ENCODE measurements around the gene IFI6. TPM values are rescaled to one million over a fixed set of nuclear protein-coding genes. Genes with fewer than 3 reads are reported as not detected.

IFI6 gene
- total and polyA plus RNA-seq, 7 donors: 9.0 to 245 (median 51.5) TPM

GRCh38 chr1:27666294-27666693 is 5.7 kb downstream of the IFI6 start:
- intact Hi-C loops (cut with DNase I): loop anchor here (10.0 kb wide), 1 partner anchor 341 kb away; the partner anchor contains the start of gene TMEM222
- Histone ChIP-seq H3K9me3 (no peaks in the 10 kb centered on the region), H3K36me3 (no peaks in the 10 kb centered on the region), H3K27ac (no peak overlapping the region), H3K4me1 (peaks cover 0 to 22% (median 16%) of the 10 kb centered on the region in 4 donors), H3K27me3 (no peaks in the 10 kb centered on the region), H3K4me3 (no peak overlapping the region)
- TF ChIP-seq POLR2AphosphoS5 (IDR thresholded peaks at IDR 0.05): no peak
- no peak for TF ChIP-seq EP300 (IDR thresholded peaks at IDR 0.05)
- TF ChIP-seq POLR2A (IDR thresholded peaks at IDR 0.05): no peak
- no peak for TF ChIP-seq CTCF (IDR thresholded peaks at IDR 0.05)
- no peak for DNase-seq
- 80 to 89% methylated on average over 4 of the region's 4 CpGs for WGBS, 2 donors

- intact Hi-C loops (cut with DNase I): loop anchor here (10.0 kb wide), 1 partner anchor 340 kb away; the partner anchor contains the start of gene TMEM222
- WGBS, 2 donors: 91 to 92% methylated on average over 9 of the region's 9 CpGs
- Histone ChIP-seq H3K36me3 (no peaks in the 10 kb centered on the region), H3K4me1 (peaks cover 0 to 14% (median 12%) of the 10 kb centered on the region in 4 donors), H3K4me3 (no peak overlapping the region), H3K9me3 (no peaks in the 10 kb centered on the region), H3K27ac (no peak overlapping the region), H3K27me3 (no peaks in the 10 kb centered on the region)
- TF ChIP-seq CTCF (IDR thresholded peaks at IDR 0.05): no peak
- no peak for TF ChIP-seq POLR2AphosphoS5 (IDR thresholded peaks at IDR 0.05)
- TF ChIP-seq POLR2A (IDR thresholded peaks at IDR 0.05): no peak
- no peak for TF ChIP-seq EP300 (IDR thresholded peaks at IDR 0.05)
- DNase-seq: no peak
Measured at GRCh38 chr1:27665016-27665651, 6.9 kb downstream of the IFI6 start.

GRCh38 chr1:27664291-27664690 is 7.7 kb downstream of the IFI6 start:
- Histone ChIP-seq H3K4me1 (peaks cover 0 to 14% (median 5%) of the 10 kb centered on the region in 4 donors), H3K27me3 (no peaks in the 10 kb centered on the region), H3K9me3 (no peaks in the 10 kb centered on the region), H3K36me3 (no peaks in the 10 kb centered on the region), H3K4me3 (no peak overlapping the region), H3K27ac (no peak overlapping the region)
- DNase-seq: no peak
- TF ChIP-seq POLR2A (IDR thresholded peaks at IDR 0.05) (no peak), EP300 (IDR thresholded peaks at IDR 0.05) (no peak), CTCF (IDR thresholded peaks at IDR 0.05) (no peak), POLR2AphosphoS5 (IDR thresholded peaks at IDR 0.05) (no peak)
- intact Hi-C loops (cut with DNase I): loop anchor here (5.0 to 10.0 kb wide), 3 partner anchors 107 to 339 kb away; partner anchors contain the start of gene TMEM222
- WGBS, 2 donors: 64 to 73% methylated on average over 8 of the region's 8 CpGs

GRCh38 chr1:27662707-27663393 is 9.1 kb downstream of the IFI6 start:
- Histone ChIP-seq H3K27ac (peak overlapping the region; percentile 5 to 29 (median 16)), H3K4me1 (peaks cover 0 to 13% (median 5%) of the 10 kb centered on the region in 4 donors), H3K4me3 (no peak overlapping the region), H3K36me3 (no peaks in the 10 kb centered on the region), H3K27me3 (no peaks in the 10 kb centered on the region), H3K9me3 (no peaks in the 10 kb centered on the region)
- TF ChIP-seq CTCF (IDR thresholded peaks at IDR 0.05): peak; percentile 80 to 95 (median 93)
- TF ChIP-seq POLR2AphosphoS5 (IDR thresholded peaks at IDR 0.05): no peak
- WGBS, 2 donors: 26 to 37% methylated on average over 12 of the region's 12 CpGs
- intact Hi-C loops (cut with DNase I): loop anchor here (1.0 to 10.0 kb wide), 6 partner anchors 18 to 362 kb away; partner anchors contain the start of gene TMEM222
- peak; percentile 90 for DNase-seq

All from sigmoid colon (tissue), 7 donors.